PC-9 (cell line): ENCODE results near the gene CPLANE1. TPM values are rescaled to one million over a fixed set of nuclear protein-coding genes. Genes with fewer than 3 reads are reported as not detected.
A peak's percentile ranks its signal among the peaks of the same experiment; 100 is the strongest.
"Not testable (repeated sequence)": the region's sequence is repeated elsewhere in the genome, so short reads cannot be mapped to it uniquely, and the experiment has no call there.

Source experiments
- Bru-seq: library from RNA; stranded (reverse); fragments of 400-500 nt; gene quantifications from one replicate; lab custom pipeline; 2021; lab: Mats Ljungman, UMichigan
- BruChase-seq, 2 experiments: library from RNA; stranded (reverse); fragments of 400-500 nt; gene quantifications; one replicate each; lab custom pipeline; 2021; lab: Mats Ljungman, UMichigan
- BruUV-seq: library from RNA; stranded (reverse); fragments of 400-500 nt; replicated peaks from 2 replicates; lab custom pipeline; 2021; lab: Mats Ljungman, UMichigan
- CTCF ChIA-PET: fragments of 300-600 bp; sonication (Branson Sonifier 250); formaldehyde crosslinking; loops from one replicate; lab custom pipeline; 2022; ENCODE audit warnings: antibody characterized with exemption; lab: Charles Lee
- POLR2A ChIA-PET: fragments of 300-600 bp; sonication (Branson Sonifier 250); formaldehyde crosslinking; loops from one replicate; lab custom pipeline; 2022; ENCODE audit warnings: antibody characterized with exemption; ENCODE audit not compliant: unreplicated experiment; lab: Charles Lee
- DNase-seq, 2 experiments: peaks; one replicate each; pipeline versions ENCODE4 v3.0.0 to v3.0.0-alpha.2; 2015 to 2022; ENCODE audit warnings: mixed read lengths in 1 of 2
- H2AFZ ChIP-seq: fragments of 200-600 bp; sonication (generic); 2 replicates; pipeline ENCODE4 v1.8.1; 2017; ENCODE audit warnings: antibody characterized with exemption
- H3F3A ChIP-seq: fragments of 200-600 bp; sonication (generic); 2 replicates; pipeline ENCODE4 v1.8.1; 2017; ENCODE audit warnings: antibody characterized with exemption, mild to moderate bottlenecking, low read depth; ENCODE audit not compliant: insufficient read depth
- H3K27ac ChIP-seq: fragments of 200-600 bp; sonication (generic); 2 replicates; pipeline ENCODE4 v1.6.1; 2016; ENCODE audit warnings: mixed run types
- H3K27me3 ChIP-seq: fragments of 200-600 bp; sonication (generic); 2 replicates; pipeline ENCODE4 v1.6.1; 2016; ENCODE audit warnings: low read depth, mixed run types; ENCODE audit not compliant: insufficient read depth
- H3K36me3 ChIP-seq: fragments of 200-600 bp; sonication (generic); 2 replicates; pipeline ENCODE4 v1.6.1; 2016; ENCODE audit warnings: low read depth, mixed run types
- H3K4me1 ChIP-seq: fragments of 200-600 bp; sonication (generic); replicated peaks from 2 replicates; pipeline ENCODE4 v1.6.1; 2016; ENCODE audit warnings: mixed run types; ENCODE audit not compliant: insufficient read depth
- H3K4me2 ChIP-seq: fragments of 200-600 bp; sonication (generic); 2 replicates; pipeline ENCODE4 v1.6.1; 2017; ENCODE audit warnings: mixed run types
- H3K4me3 ChIP-seq: fragments of 200-600 bp; sonication (generic); 2 replicates; pipeline ENCODE4 v1.6.1; 2016; ENCODE audit warnings: mixed run types
- H3K79me2 ChIP-seq: fragments of 200-600 bp; sonication (generic); 2 replicates; pipeline ENCODE4 v1.6.1; 2017; ENCODE audit warnings: low read depth, mixed run types
- H3K9me2 ChIP-seq: fragments of 200-600 bp; sonication (generic); 2 replicates; pipeline ENCODE4 v1.8.1; 2017; ENCODE audit warnings: mild to moderate bottlenecking; ENCODE audit not compliant: insufficient read depth
- H3K9me3 ChIP-seq: fragments of 200-600 bp; sonication (generic); 2 replicates; pipeline ENCODE4 v1.8.1; 2016; ENCODE audit warnings: low read depth; ENCODE audit not compliant: insufficient read depth
- H4K20me1 ChIP-seq: fragments of 200-600 bp; sonication (generic); 2 replicates; pipeline ENCODE4 v1.8.1; 2017; ENCODE audit not compliant: insufficient read depth
- EZH2 ChIP-seq: fragments of 200-600 bp; sonication (generic); IDR thresholded peaks from 2 replicates; pipeline ENCODE4 v1.8.0; 2017; ENCODE audit warnings: antibody characterized with exemption, low read depth
- intact Hi-C: fragments of 100-400 bp; cut with micrococcal nuclease; formaldehyde crosslinking; loops from one replicate; pipeline ENCODE4 v1.10.0; 2022; ENCODE audit not compliant: unreplicated experiment
- long read RNA-seq: library from polyadenylated mRNA; stranded (forward); transcript quantifications from one replicate; pipeline ENCODE4 v2.0.0, GENCODE V29; 2022
- total RNA-seq: library from RNA; stranded (reverse); gene quantifications from 2 replicates; pipeline ENCODE4 v1.2.3, GENCODE V29; 2021
- TF ChIP-seq, protein P1 (sequence below): fragments of 200-600 bp; sonication (generic); conservative IDR thresholded peaks from 2 replicates; pipeline ENCODE4 v1.6.1; 2017; ENCODE audit warnings: mixed run types, antibody characterized with exemption, mild to moderate bottlenecking, moderate library complexity

CPLANE1 gene
- total RNA-seq (32.5 and 45.5 TPM in 2 replicates), Bru-seq, nascent RNA (percentile 86 among the genes with signal in this experiment), BruChase-seq, experiment 1, labeled RNA remaining after a 2-hour chase (percentile 88 among the genes with signal in this experiment), BruChase-seq, experiment 2, labeled RNA remaining after a 6-hour chase (percentile 84 among the genes with signal in this experiment)
- long read RNA-seq, partial matches to known transcripts: 6 of 13 reads
- long read RNA-seq, other reads (novel, unspliced or antisense): 7 of 13 reads

DNA sequence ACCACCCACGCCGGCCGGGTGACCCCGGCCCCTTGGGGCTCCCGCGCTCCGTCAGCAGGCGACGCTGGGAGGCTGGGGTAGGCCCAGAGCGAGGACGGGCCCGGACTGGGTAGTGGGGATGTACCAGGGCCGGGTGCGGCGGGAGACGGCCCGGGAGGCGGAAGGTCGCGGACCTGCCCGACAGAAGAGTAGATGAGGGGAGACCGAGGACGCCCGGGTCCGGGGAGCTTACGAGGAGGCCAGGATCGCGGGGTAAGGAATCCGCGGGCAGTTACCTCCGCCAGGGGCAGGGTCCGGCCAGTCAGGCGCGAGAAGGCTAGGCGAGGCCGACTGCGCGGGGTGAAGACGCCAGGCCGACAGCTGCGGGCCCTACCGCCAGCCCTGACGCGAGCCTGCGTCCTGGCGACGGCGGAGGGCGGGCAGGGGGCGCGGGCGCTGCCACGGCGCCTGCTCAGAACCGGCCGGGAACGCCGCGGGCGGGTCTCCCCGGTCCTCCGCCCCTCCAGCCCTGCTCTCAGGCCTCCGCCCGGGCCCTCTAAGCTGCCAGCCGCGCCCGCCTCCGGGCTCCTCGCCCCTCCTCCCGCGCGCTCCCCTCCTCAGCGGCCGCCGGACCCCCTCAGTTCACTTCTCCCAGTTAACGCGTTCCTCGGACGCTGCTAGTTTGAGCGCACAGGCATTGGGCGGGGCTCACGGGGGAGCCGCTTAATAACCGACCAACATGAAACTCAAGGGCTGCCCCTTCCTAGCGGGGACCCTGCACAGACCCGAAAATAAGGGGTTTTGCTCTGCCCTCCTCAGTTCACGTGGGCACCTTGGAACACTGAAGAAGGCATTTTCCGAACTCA, at the start of gene CPLANE1:
CPLANE1 (minus strand) TSS at position 407 of the 845 bp plus-strand sequence. CDS start 1,678 bp downstream, outside the sequence.
- peak; percentile 47 to 96 for DNase-seq
- intact Hi-C loops: loop anchor here (1.0 to 2.0 kb wide), 2 partner anchors 23 to 42 kb away; no protein-coding TSS in a partner anchor
- no peak for TF ChIP-seq EZH2
- TF ChIP-seq, protein P1, sequence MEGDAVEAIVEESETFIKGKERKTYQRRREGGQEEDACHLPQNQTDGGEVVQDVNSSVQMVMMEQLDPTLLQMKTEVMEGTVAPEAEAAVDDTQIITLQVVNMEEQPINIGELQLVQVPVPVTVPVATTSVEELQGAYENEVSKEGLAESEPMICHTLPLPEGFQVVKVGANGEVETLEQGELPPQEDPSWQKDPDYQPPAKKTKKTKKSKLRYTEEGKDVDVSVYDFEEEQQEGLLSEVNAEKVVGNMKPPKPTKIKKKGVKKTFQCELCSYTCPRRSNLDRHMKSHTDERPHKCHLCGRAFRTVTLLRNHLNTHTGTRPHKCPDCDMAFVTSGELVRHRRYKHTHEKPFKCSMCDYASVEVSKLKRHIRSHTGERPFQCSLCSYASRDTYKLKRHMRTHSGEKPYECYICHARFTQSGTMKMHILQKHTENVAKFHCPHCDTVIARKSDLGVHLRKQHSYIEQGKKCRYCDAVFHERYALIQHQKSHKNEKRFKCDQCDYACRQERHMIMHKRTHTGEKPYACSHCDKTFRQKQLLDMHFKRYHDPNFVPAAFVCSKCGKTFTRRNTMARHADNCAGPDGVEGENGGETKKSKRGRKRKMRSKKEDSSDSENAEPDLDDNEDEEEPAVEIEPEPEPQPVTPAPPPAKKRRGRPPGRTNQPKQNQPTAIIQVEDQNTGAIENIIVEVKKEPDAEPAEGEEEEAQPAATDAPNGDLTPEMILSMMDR: no peak; the same call in 1 of the 2 replicates
- no peaks in the 10 kb centered on the region for H4K20me1 ChIP-seq
- H3K9me2 ChIP-seq: no peaks in the 10 kb centered on the region
- no peaks in the 10 kb centered on the region for H3K79me2 ChIP-seq
- peak within 1 kb of the TSS; percentile 93 for H3K4me2 ChIP-seq
- ChIA-PET CTCF (interaction anchor here (0.5 to 1.7 kb wide), 3 partner anchors 23 to 99 kb away, joined by 3 to 7 read pairs (median 6); no protein-coding TSS in a partner anchor), POLR2A (interaction anchor here (0.5 to 0.9 kb wide), 13 partner anchors 17 to 1120 kb away, joined by 3 to 12 read pairs (median 5); partner anchors contain the start of gene NUP155)
- H3K27me3 ChIP-seq: no peaks in the 10 kb centered on the region
- peak within 1 kb of the TSS; percentile 94 for H2AFZ ChIP-seq
- H3K27ac ChIP-seq: no peak within 1 kb of the TSS
- peaks cover 12% of the 10 kb centered on the region for H3K4me1 ChIP-seq
- peak within 1 kb of the TSS; percentile 95 for H3K4me3 ChIP-seq
- H3F3A ChIP-seq: peaks cover 26% of the 10 kb centered on the region
- no peaks in the 10 kb centered on the region for H3K9me3 ChIP-seq
- no TSS peak for BruUV-seq
- no peaks in the 10 kb centered on the region for H3K36me3 ChIP-seq

DNA sequence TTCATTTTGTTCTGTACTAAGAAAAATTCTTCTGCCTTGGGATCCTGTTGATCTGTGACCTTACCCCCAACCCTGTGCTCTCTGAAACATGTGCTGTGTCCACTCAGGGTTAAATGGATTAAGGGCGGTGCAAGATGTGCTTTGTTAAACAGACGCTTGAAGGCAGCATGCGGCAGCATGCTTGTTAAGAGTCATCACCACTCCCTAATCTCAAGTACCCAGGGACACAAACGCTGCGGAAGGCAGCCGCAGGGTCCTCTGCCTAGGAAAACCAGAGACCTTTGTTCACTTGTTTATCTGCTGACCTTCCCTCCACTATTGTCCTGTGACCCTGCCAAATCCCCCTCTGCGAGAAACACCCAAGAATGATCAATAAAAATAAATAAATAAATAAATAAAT, 47.1 kb upstream of the CPLANE1 start:
- intact Hi-C loops, POLR2A ChIA-PET: not testable (repeated sequence)

DNA sequence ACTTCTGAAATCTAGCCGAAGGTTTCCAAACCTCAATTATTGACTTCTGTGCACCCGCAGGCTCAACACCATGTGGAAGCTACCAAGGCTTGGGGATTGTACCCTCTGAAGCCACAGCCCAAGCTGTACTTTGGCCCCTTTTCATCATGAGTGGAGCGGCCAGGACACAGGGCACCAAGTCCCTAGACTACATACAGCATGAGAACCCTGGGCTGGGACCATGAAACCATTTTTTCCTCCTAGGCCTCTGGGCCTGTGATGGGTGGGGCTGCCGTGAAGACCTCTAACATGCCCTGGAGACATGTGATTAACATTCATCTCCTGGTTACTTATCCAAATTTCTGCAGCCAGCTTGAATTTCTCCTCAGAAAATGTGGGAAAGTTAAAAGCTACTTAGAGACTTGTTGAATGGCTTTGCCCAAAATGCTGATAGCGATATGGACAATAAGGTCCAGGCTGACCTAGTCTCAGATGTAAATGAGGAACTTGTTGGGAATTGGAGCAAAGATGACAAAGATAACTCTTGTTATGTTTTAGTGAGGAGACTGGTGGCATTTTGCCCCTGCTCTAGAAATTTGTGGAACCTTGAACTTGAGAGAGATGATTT, 34.1 kb upstream of the CPLANE1 start:
- Histone ChIP-seq H3K27ac (no peak overlapping the region), H2AFZ (no peak overlapping the region), H3K36me3 (no peaks in the 10 kb centered on the region), H3K4me1 (no peaks in the 10 kb centered on the region), H3K27me3 (no peaks in the 10 kb centered on the region), H3F3A (no peaks in the 10 kb centered on the region; the same call in 1 of the 2 replicates), H3K4me3 (no peak overlapping the region), H3K79me2 (no peaks in the 10 kb centered on the region), H3K9me3 (peaks cover 45% of the 10 kb centered on the region), H3K9me2 (no peaks in the 10 kb centered on the region), H4K20me1 (no peaks in the 10 kb centered on the region), H3K4me2 (no peak overlapping the region)
- DNase-seq: peak in 1 of 2 experiments; percentile 30
- BruUV-seq: no TSS peak
- CTCF ChIA-PET: no interaction called here
- POLR2A ChIA-PET: no interaction called here
- TF ChIP-seq, protein P1: no peak
- no peak for TF ChIP-seq EZH2
- intact Hi-C loops: no loop called here

More for the DNA sequence above, 47.1 kb upstream of the CPLANE1 start:
- H3K4me3 ChIP-seq, H3K9me2 ChIP-seq, H3K27ac ChIP-seq, DNase-seq, H4K20me1 ChIP-seq, H3F3A ChIP-seq, CTCF ChIA-PET, H3K27me3 ChIP-seq, H3K4me2 ChIP-seq, H3K4me1 ChIP-seq, BruUV-seq, H2AFZ ChIP-seq, H3K79me2 ChIP-seq, H3K9me3 ChIP-seq: not testable (repeated sequence)
- peaks cover 51% of the 10 kb centered on the region for H3K36me3 ChIP-seq
